ENCODE results near the gene PHF2. TPM values are rescaled to one million over a fixed set of nuclear protein-coding genes. Genes with fewer than 3 reads are reported as not detected.

PHF2 gene
- polyA plus RNA-seq, 3 donors, result 0.40 to 16.0 (median 0.97) TPM

GRCh38 chr9:93587651-93588347 is 11.4 kb downstream of the PHF2 start:
- Histone ChIP-seq H2AFZ (ENCODE audit: insufficient read depth, low read depth, low read length, poor library complexity, severe bottlenecking) (no peak overlapping the region), H3K79me2 (ENCODE audit: insufficient read depth, low read length) (peaks cover 95% of the 10 kb centered on the region), H3K27me3 (ENCODE audit: control insufficient read depth in 2 of 2, insufficient read depth in 2 of 2, low read length in 2 of 2) (no peaks in the 10 kb centered on the region), H3K9me3 (replicated peaks in 1 of 2; ENCODE audit: control insufficient read depth in 1 of 2, insufficient read depth in 1 of 2, low read length in 2 of 2) (peaks cover 0 to 3% of the 10 kb centered on the region in 2 donors), H3K9ac (ENCODE audit: insufficient read depth, low read length, poor library complexity, severe bottlenecking) (no peak overlapping the region), H3K4me2 (replicated peaks; ENCODE audit: extremely low read depth, low read length, poor library complexity, severe bottlenecking) (no peak overlapping the region), H3K4me1 (ENCODE audit: control insufficient read depth in 1 of 2, insufficient read depth in 2 of 2, low read length in 2 of 2) (no peaks in the 10 kb centered on the region), H4K20me1 (ENCODE audit: insufficient read depth, low read length) (peaks cover 100% of the 10 kb centered on the region), H3K4me3 (replicated peaks in 1 of 3; ENCODE audit: low read depth in 2 of 3, low read length in 3 of 3) (no peak overlapping the region), H3K27ac (ENCODE audit: low read depth in 1 of 2, low read length in 2 of 2) (no peak overlapping the region), H3K36me3 (replicated peaks in 1 of 2; ENCODE audit: control insufficient read depth in 1 of 2, insufficient read depth in 2 of 2, low read length in 2 of 2) (no peaks in the 10 kb centered on the region)
- TF ChIP-seq, protein P1, sequence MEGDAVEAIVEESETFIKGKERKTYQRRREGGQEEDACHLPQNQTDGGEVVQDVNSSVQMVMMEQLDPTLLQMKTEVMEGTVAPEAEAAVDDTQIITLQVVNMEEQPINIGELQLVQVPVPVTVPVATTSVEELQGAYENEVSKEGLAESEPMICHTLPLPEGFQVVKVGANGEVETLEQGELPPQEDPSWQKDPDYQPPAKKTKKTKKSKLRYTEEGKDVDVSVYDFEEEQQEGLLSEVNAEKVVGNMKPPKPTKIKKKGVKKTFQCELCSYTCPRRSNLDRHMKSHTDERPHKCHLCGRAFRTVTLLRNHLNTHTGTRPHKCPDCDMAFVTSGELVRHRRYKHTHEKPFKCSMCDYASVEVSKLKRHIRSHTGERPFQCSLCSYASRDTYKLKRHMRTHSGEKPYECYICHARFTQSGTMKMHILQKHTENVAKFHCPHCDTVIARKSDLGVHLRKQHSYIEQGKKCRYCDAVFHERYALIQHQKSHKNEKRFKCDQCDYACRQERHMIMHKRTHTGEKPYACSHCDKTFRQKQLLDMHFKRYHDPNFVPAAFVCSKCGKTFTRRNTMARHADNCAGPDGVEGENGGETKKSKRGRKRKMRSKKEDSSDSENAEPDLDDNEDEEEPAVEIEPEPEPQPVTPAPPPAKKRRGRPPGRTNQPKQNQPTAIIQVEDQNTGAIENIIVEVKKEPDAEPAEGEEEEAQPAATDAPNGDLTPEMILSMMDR (IDR thresholded peaks at IDR 0.05), result peak; percentile 17
- DNase-seq, result no peak
- intact Hi-C loops (cut with micrococcal nuclease), result no loop called here
- Mint-ChIP-seq H3K9me3 (peaks cover 0 to 10% (median 6%) of the 10 kb centered on the region in 7 donors), H3K36me3 (peaks cover 12 to 19% of the 10 kb centered on the region in 2 donors), H3K27me3 (ENCODE audit: low read depth in 3 of 3) (no peaks in the 10 kb centered on the region), H3K4me1 (peaks cover 12% of the 10 kb centered on the region), H3K4me3 (no peak overlapping the region), H3K27ac (peak overlapping the region in 1 of 7 donors; percentile 42)
- 98% methylated on average over 10 of the region's 11 CpGs for WGBS (ENCODE audit: insufficient coverage)

- peaks cover 11% of the 10 kb centered on the region for H3K4me1 Mint-ChIP-seq
- no peaks in the 10 kb centered on the region for H3K9me3 ChIP-seq (replicated peaks in 1 of 2; ENCODE audit: control insufficient read depth in 1 of 2, insufficient read depth in 1 of 2, low read length in 2 of 2)
- TF ChIP-seq, protein P1 (IDR thresholded peaks at IDR 0.05), result no peak
- no peak overlapping the region for H2AFZ ChIP-seq (ENCODE audit: insufficient read depth, low read depth, low read length, poor library complexity, severe bottlenecking)
- DNase-seq, result no peak
- H3K27ac ChIP-seq (ENCODE audit: low read depth in 1 of 2, low read length in 2 of 2), result no peak overlapping the region
- H3K4me2 ChIP-seq (replicated peaks; ENCODE audit: extremely low read depth, low read length, poor library complexity, severe bottlenecking), result no peak overlapping the region
- whole genome bisulfite sequencing (ENCODE audit: insufficient coverage), result 98% methylated on average over 5 of the region's 12 CpGs
- H3K4me3 Mint-ChIP-seq, result no peak overlapping the region
- no peak overlapping the region for H3K4me3 ChIP-seq (replicated peaks in 1 of 3; ENCODE audit: low read depth in 2 of 3, low read length in 3 of 3)
- no peaks in the 10 kb centered on the region for H3K27me3 ChIP-seq (ENCODE audit: control insufficient read depth in 2 of 2, insufficient read depth in 2 of 2, low read length in 2 of 2)
- no peaks in the 10 kb centered on the region for H3K27me3 Mint-ChIP-seq (ENCODE audit: low read depth in 3 of 3)
- intact Hi-C loops (cut with micrococcal nuclease), result no loop called here
- peaks cover 0 to 6% (median 2%) of the 10 kb centered on the region in 7 donors for H3K9me3 Mint-ChIP-seq
- no peaks in the 10 kb centered on the region for H3K36me3 ChIP-seq (replicated peaks in 1 of 2; ENCODE audit: control insufficient read depth in 1 of 2, insufficient read depth in 2 of 2, low read length in 2 of 2)
- no peak overlapping the region for H3K9ac ChIP-seq (ENCODE audit: insufficient read depth, low read length, poor library complexity, severe bottlenecking)
- H3K79me2 ChIP-seq (ENCODE audit: insufficient read depth, low read length), result peaks cover 94% of the 10 kb centered on the region
- H4K20me1 ChIP-seq (ENCODE audit: insufficient read depth, low read length), result peaks cover 100% of the 10 kb centered on the region
- peaks cover 12 to 15% of the 10 kb centered on the region in 2 donors for H3K36me3 Mint-ChIP-seq
- peak overlapping the region in 2 of 7 donors; percentile 37 to 53 for H3K27ac Mint-ChIP-seq
- H3K4me1 ChIP-seq (ENCODE audit: control insufficient read depth in 1 of 2, insufficient read depth in 2 of 2, low read length in 2 of 2), result no peaks in the 10 kb centered on the region
These were observed 12.5 kb downstream of the PHF2 start for GRCh38 chr9:93588641-93589609.

Measured in CD14-positive monocyte (primary cell).